ENCODE data around the gene POLR2L. TPM values are rescaled to one million over a fixed set of nuclear protein-coding genes. Genes with fewer than 3 reads are reported as not detected.

Gene POLR2L
- total RNA-seq, 1 donor from 2014 or later: 53.8 TPM

- no peak for TF ChIP-seq CTCF (IDR thresholded peaks at IDR 0.05)
- no peak for TF ChIP-seq POLR2AphosphoS5 (IDR thresholded peaks at IDR 0.05; ENCODE audit: insufficient read depth in 1 of 2, low read depth in 1 of 2)
- no peak for TF ChIP-seq POLR2A (IDR thresholded peaks at IDR 0.05)
- intact Hi-C loops (cut with DNase I): no loop called here
Measured at GRCh38 chr11:810040-810567, 32.2 kb downstream of the POLR2L start.

GRCh38 chr11:809287-810039, 32.9 kb downstream of the POLR2L start, which contains the start of gene RPLP2:
Gene RPLP2 (plus strand): TSS chr11:809967. CDS start chr11:810235, 268 bp downstream.
- peaks cover 42% of the 10 kb centered on the region for H3K4me1 ChIP-seq
- intact Hi-C loops (cut with DNase I): loop anchor here (5.0 kb wide), 1 partner anchor 33 kb away; the partner anchor contains the start of genes POLR2L and TSPAN4
- H3K27me3 ChIP-seq: no peaks in the 10 kb centered on the region
- DNase-seq (ENCODE audit: extremely low spot score in 2 of 2): peak in 1 of 2 donors; percentile 99
- peak within 1 kb of the TSS; percentile 96 for H3K27ac ChIP-seq
- no peaks in the 10 kb centered on the region for H3K9me3 ChIP-seq
- H3K36me3 ChIP-seq: peaks cover 0 to 30% of the 10 kb centered on the region in 2 donors
- TF ChIP-seq CTCF (IDR thresholded peaks at IDR 0.05) (peak in 1 of 3 experiments; percentile 4), POLR2AphosphoS5 (IDR thresholded peaks at IDR 0.05; ENCODE audit: insufficient read depth in 1 of 2, low read depth in 1 of 2) (peak; percentile 95 to 99), POLR2A (IDR thresholded peaks at IDR 0.05) (peak in 1 of 2 donors; percentile 90)
- H3K4me3 ChIP-seq: peak within 1 kb of the TSS; percentile 86 to 98

More at GRCh38 chr11:810040-810567, 32.2 kb downstream of the POLR2L start:
- Histone ChIP-seq H3K36me3 (peaks cover 0 to 30% of the 10 kb centered on the region in 2 donors), H3K4me1 (peaks cover 37% of the 10 kb centered on the region), H3K9me3 (no peaks in the 10 kb centered on the region), H3K27ac (peak overlapping the region; percentile 96), H3K4me3 (peak overlapping the region; percentile 86 to 98), H3K27me3 (no peaks in the 10 kb centered on the region)
- no peak for DNase-seq (ENCODE audit: extremely low spot score in 2 of 2)

- intact Hi-C loops (cut with DNase I): loop anchor here (5.0 kb wide), 1 partner anchor 34 kb away; the partner anchor contains the start of genes POLR2L and TSPAN4
- H3K4me1 ChIP-seq: peaks cover 50% of the 10 kb centered on the region
Measured at GRCh38 chr11:808427-809286, 33.7 kb downstream of the POLR2L start.

GRCh38 chr11:804599-804964, 37.7 kb downstream of the POLR2L start:
- Histone ChIP-seq H3K27me3 (no peaks in the 10 kb centered on the region), H3K27ac (peak overlapping the region; percentile 88), H3K4me3 (peak overlapping the region; percentile 49 to 54), H3K36me3 (peaks cover 0 to 13% of the 10 kb centered on the region in 2 donors), H3K9me3 (no peaks in the 10 kb centered on the region), H3K4me1 (peaks cover 27% of the 10 kb centered on the region)
- no peak for DNase-seq (ENCODE audit: extremely low spot score in 2 of 2)
- intact Hi-C loops (cut with DNase I): no loop called here
- TF ChIP-seq POLR2AphosphoS5 (IDR thresholded peaks at IDR 0.05; ENCODE audit: insufficient read depth in 1 of 2, low read depth in 1 of 2) (no peak), CTCF (IDR thresholded peaks at IDR 0.05) (no peak), POLR2A (IDR thresholded peaks at IDR 0.05) (no peak)

More at GRCh38 chr11:808427-809286, 33.7 kb downstream of the POLR2L start:
- Histone ChIP-seq H3K27ac (peak overlapping the region; percentile 96), H3K4me3 (peak overlapping the region; percentile 86 to 98), H3K27me3 (no peaks in the 10 kb centered on the region), H3K36me3 (peaks cover 0 to 28% of the 10 kb centered on the region in 2 donors), H3K9me3 (no peaks in the 10 kb centered on the region)
- no peak for TF ChIP-seq POLR2A (IDR thresholded peaks at IDR 0.05)
- TF ChIP-seq POLR2AphosphoS5 (IDR thresholded peaks at IDR 0.05; ENCODE audit: insufficient read depth in 1 of 2, low read depth in 1 of 2): no peak
- no peak for TF ChIP-seq CTCF (IDR thresholded peaks at IDR 0.05)
- DNase-seq (ENCODE audit: extremely low spot score in 2 of 2): peak in 1 of 2 donors; percentile 95
